CD4-positive, alpha-beta T cell treated with Interleukin-4 for 1 hour (primary cell): ENCODE data around the gene B4GALT2.

Experiments used
- DNase-seq, 2 donors: peaks; one replicate each; pipeline ENCODE4 v3.0.0-alpha.2; 2020 to 2022

B4GALT2 gene

DNA sequence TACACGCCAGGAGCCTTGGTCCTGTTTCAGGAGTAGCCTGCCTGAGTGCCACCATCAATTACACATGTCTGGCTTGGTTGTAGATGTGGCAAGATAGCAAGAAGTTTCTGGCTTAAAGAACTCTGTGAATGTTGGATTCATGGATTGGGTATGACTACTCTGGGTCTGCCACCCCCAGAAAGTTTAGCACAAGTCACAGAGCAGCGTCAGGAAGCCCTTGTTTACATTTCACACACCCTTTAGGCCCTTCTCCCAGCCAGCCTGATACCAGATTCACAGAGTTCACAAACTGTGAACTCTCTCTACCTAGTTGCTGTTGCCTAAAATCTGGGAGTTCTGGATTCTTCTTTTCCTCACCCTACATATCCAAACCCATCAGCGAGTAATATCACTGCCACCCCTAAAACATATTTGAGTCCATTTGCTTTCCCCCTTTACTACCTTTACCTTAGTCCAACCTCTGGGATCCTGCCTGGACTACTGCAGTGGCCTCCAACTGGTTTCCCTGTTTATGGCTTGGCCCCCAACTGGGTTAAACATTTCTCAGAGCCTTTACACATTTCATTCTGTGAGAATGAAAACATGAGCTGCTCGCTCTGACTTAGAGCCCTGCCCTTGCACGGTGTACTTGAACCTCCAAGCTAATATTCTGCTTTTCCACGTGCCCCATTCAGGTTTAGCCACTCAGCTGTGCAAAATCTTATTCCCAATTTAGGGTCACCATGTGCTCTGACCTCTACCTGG is 8.3 kb downstream of the B4GALT2 start:
- no peak for DNase-seq

DNA sequence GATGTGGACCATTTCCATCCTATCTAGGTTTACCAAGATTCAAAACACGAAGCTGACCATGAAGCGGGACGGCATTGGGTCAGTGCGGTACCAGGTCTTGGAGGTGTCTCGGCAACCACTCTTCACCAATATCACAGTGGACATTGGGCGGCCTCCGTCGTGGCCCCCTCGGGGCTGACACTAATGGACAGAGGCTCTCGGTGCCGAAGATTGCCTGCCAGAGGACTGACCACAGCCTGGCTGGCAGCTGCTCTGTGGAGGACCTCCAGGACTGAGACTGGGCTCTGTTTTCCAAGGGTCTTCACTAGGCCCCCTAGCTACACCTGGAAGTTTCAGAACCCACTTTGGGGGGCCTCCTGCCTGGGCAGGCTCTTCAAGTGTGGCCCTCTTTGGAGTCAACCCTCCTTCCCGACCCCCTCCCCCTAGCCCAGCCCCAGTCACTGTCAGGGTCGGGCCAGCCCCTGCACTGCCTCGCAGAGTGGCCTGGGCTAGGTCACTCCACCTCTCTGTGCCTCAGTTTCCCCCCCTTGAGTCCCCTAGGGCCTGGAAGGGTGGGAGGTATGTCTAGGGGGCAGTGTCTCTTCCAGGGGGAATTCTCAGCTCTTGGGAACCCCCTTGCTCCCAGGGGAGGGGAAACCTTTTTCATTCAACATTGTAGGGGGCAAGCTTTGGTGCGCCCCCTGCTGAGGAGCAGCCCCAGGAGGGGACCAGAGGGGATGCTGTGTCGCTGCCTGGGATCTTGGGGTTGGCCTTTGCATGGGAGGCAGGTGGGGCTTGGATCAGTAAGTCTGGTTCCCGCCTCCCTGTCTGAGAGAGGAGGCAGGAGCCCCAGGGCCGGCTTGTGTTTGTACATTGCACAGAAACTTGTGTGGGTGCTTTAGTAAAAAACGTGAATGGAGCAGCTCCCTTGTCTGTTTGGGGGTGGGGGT is 11.5 kb downstream of the B4GALT2 start:
- DNase-seq: no peak

DNA sequence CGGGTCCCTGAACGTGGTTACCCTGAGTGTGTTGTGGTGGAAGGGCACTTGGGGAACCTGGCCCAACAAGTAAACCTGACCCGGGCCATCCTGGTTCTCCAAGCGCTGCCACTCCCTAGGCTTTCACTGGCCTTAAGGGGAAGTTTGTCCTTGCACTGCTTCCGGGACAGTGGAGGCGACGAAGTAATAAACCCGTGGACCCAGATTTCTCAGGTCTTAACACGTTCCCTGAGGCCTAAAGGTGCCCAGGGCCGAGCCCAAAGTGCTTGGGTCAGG is 12.1 kb downstream of the B4GALT2 start:
- DNase-seq: no peak

DNA sequence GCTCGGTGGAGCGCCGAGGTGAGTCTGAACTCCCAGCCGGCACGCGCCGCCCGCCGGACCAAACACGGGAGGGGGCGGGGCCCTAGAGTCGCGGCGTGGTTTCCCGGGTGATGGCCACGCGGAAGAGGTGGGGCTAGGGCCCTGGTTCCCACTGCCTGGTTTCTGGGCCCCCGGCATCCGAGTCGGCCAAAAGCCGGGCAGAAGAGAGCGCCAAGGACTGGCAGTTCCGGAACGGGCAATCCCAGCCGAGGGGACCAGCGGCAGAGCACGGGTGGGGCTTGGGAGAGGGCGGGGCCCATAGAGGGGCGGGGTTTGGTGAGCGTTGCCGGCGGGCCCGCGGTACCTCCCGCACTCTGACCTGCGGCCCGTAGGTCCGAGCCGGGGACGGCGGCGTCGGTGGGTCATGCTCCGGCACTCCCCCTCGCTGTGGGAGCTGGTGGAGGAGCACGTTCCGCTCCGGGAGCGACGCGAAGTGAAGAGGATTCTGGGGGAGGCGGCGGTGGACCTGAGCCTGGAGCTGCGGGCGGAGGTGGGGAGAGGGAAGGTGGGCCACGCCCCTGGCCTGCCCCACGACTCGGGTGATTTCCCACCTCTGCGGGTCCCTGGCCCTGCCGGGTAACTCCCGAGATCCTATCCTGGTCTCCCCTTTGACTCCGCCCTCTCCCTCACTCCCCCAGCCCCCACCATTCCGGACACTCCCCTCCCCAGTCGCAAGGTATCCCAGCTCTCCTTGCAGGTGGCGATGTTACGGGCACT is 12.6 kb downstream of the B4GALT2 start, which contains the start of gene CCDC24:
CCDC24 (plus strand) TSS at position 124 of the 756 bp plus-strand sequence; CDS start at position 404, 280 bp downstream.
- DNase-seq: peak; percentile 74 to 80

- no peak for DNase-seq
Measured at GRCh38 chr1:43992232-43992995, 13.4 kb downstream of the B4GALT2 start.

- no peak for DNase-seq
Measured at GRCh38 chr1:43993206-43993914, 14.3 kb downstream of the B4GALT2 start.

GRCh38 chr1:43994071-43994470 is 15.1 kb downstream of the B4GALT2 start:
- DNase-seq: no peak

DNA sequence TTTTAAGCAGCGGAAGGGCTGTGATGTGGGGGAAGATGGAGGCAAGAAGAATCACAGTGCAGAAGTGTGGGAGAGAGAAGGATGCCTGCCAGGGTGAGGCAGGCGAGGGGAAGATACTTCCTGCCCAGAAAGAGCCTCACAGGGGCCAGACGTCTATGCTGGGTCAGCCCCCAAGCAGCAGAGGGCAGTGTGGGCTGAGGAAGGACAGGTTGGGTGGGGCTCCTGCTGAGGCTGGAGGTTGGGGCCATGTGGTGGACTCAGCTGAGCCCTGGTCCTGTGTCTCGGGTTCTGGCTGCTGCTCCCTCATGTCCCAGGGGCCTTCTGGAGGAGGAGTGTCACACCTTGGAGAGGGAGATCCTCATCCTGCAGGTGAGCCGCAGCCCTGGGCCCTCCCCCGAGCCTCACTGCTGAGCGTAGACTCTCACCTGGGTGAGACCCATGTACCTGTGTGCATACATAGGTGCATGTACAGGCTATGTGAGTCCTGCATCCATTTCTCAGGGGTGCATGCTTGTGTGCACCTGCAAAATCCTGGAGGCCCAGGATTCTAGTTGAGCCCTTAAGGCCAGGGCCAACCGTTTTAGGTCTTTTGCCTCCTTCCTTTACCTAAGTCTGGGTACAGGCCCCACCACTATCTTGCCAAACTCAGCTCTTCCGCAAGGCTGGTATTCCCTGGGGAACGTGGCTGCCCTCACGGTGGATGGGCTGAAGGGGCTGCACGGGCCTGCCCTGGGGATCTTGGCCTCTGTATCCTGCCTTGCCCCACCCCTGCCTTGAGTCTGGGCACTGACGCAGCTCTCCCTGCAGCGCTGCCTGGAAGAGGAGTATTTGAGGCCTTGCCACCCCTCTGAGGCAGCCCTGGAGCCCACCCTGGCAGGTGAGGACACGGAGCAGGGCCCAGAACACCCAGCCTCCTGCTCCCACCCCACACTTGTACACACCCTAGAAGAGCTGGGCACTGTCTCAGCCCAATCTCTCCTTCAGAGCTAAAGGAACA is 16.1 kb downstream of the B4GALT2 start:
- no peak for DNase-seq

DNA sequence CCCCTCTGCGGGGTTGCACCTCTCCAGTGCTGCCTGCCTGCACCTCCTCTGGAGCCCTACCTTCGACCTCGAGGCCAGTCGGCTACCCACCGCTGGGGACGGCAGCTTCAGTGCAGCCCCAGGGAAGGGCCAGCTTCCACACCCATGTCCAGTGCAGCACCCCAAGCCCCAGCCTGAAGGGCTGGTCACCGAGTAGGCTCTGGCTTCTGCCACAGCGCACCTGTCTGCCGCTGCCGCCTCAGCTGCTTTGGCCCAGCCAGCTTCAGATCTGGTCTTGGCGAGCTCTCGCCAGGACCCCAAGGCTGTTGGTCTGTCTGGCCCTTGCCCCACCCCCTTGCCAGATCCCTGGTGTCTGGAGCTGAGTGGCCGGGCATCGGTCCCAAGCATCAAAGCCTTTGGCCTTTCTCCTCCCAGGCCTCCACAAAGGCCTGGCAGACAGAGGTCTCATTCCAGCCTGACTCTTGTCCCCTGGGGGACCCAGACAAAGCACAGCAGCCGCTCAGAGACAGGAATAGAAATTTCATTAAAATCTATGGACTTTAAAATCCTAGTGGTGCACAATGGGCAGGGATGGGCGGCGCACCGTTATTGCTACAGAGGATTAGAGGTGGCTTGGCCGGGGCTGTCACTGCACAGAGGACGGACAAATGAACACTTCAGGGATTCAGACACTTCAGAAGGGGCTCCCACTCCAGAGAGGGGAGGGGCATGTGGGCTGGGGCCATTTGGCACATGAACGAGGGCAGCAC is 17.1 kb downstream of the B4GALT2 start:
- DNase-seq: no peak

DNA sequence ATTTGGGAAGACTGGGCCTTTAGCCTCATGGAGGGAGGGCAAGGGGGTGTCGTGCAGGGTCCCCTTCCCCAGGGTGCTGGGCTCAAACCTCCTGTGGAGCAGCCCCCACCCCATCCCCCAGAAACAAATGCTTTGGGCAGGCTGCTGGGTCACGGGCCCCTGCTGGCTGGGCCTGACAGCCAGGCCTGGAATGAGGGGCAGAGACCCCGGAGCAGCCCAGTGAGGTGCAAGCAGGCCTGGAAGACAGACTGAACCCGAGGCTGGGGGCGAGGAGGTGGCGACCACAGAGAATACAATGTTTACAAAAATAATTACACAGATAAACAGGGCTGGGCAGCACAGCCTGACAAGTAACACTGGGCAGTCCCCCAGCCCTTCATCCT is 17.7 kb downstream of the B4GALT2 start:
- no peak for DNase-seq

DNA sequence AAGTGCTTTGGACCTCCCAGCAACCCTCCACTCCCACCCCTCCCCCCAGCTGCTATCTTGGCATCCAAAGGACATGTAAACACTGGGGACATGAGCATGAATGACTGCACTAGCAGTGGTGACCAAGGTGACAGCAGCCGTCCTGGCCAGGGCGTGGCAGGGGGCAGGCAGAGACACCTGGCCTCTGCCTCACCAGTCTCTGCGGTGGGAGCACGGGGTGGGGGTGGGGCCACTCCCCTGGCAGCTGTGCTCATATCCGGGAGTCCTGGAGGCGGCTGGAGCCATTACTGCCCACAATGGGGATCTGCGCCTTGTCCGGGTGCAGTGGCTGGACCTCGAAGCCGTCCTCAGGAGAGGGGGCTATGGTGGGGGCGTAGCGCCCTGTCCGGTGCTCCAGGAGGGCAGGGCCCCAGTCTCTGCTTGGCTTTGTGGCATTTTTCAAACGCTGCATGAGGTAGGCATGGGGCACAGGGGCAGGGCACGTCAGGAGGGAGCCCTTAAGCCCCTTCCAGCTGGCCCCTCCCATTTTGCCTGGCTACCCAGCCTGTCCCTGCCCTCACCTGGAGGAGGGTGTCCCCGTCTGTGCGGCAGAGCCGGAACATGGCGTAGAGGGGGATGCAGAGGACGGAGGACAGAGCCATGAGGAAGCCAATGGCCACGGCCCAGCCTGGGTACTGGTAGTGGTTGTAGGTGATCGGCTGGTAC is 18.4 kb downstream of the B4GALT2 start:
- DNase-seq: no peak

DNA sequence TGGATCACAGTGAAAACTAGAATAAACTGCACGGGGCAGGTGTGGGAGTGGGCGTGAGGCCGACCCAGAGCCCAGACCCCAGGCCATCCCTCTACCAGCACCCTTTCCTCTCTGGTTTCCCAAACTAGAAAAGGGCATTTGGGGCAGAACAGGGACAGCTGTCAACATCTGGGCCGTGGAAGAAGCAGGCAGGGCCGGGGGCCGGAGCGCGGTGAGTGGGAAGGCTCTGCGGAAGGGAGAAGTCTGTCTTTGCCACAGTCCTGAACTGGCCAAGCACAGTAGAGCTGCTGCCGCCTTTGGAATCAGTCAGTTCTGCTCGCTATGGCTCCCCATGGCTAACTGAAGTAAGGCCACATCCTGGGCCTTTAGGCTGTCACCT is 19.0 kb downstream of the B4GALT2 start:
- DNase-seq: no peak

DNA sequence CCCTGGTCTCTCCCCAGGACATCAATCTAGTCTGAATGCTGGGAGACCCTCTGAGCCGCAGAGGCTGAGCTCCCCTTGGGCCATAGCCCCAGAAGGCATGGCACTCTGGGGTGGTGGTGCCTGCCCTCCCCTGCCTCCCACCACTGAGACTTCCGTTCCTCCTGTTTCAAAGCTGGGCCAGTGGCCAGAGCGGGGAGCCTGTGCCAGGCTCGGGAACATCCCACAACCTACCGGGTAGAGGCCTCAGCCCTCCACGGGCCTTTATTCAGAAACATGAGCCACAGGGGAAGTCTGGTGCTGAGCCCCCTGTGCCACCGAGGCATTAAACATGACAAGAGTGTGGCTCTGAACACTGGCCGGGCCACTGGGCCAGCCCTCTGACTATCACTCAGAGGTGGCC is 20.4 kb downstream of the B4GALT2 start:
- no peak for DNase-seq

DNA sequence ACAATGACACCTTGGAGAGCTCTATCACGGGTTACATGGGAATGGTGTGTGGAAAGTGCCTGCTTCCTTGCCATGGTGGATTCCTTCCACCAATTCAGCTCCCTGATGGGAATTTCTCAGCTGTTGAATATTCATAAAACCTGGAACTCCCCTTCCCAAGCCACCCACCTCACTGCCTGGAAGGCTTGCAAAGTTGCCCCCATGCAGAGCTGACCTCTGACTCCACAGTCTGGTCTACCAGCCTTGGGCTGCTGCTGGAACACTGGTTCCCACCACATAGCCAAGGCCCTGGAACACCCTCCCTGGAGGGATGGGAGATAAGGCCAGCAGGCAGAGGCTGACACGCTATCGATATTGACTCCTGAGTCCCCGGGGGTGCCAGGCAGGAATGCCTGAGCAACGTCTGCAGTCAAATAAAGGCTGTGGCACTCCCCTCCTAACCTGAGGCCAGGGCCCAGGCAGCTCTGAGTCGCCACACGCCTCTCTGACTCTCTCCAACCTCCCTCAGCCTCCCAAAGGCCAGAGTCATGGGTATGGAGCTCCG is 21.2 kb downstream of the B4GALT2 start:
- no peak for DNase-seq

DNA sequence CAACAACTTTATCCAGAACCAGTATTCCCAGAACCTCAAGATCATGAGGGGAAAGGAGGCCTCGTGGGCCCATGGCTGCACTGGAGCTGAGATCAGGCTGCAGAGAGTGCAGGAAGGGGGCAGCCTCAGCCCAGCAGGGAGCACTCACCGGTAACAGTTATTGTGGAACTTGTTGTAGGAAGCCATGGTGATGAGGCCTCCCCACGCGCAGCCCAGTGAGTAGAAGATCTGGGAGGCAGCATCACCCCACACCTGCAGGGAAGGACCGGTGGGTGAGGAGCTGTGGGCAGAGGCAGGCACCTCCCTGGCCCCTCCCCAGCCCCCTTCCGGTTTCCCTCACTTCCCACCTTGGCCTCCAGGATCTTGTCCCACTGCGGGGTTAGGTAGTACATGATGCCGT is 23.2 kb downstream of the B4GALT2 start:
- no peak for DNase-seq

DNA sequence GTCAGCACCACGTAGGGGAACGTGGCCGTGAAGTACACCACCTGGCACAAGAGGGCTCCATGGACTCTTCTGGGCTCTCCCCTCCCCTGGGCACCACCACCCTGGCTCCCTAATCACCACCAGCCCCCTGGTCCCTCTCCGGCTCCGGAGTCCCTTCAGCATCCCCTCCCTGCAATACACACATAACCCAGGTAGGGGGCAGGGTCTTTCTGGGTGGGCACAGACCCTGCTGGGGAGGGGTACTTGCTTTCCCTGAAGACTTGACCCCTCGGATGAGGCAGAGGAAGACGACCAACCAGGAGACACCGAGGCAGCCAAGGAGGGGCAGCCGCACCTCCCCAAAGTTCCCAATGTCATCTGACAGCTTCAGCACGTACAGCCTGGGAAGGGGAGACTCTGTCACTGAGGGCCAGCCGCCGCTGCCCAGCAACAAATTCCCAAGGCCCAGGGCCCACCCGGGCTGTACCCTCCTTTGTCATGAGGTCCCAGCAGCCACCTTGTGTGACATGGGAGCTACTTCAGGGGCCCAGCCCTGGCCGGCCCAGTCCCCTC is 23.7 kb downstream of the B4GALT2 start:
- no peak for DNase-seq

DNA sequence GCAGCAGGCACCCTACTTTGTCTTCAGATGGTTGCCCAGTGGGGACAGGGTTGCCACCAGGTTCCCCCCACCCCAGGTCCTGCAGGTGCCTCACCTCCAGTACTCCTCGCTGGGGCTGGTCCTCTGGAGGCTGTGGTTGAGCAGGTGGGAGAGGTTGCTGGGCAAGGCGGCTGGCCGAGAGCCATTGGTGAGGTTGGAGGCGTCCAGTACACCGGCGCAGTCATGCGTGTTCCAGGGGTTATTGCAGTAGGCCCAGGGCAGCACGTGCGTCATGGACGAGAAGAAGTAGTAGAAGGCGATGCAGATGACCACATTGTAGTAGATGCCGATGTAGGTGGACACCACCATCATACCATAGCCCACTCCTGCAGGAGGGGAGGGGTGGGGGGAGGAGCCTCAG is 29.2 kb downstream of the B4GALT2 start:
- no peak for DNase-seq

DNA sequence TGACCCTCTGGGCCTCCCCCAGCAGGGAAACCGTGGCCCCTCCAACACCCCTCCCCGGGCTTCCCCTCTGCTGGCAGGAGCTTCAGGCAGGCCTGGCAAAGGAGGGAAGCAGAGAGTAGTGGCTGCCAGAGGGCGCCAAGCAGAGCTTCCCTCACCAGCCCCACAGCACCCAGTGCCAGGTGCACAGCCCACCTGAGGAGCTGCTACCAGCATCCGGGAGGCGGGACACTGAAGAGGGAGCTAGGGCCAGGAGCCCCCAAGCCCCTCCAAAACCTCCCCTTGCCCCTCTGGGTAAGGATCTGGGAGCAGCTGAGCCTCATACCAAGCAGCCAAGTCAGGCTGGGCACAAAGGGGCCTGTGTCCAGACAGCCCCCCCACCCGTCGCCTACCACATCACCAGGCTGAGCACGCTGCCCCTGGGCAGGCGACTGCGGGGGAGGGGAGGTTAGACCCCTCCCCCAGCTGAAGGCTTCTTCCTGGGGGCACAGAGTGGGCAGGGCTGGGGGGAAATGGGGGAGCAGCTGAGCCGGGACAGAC is 32.0 kb downstream of the B4GALT2 start:
- DNase-seq: no peak

DNA sequence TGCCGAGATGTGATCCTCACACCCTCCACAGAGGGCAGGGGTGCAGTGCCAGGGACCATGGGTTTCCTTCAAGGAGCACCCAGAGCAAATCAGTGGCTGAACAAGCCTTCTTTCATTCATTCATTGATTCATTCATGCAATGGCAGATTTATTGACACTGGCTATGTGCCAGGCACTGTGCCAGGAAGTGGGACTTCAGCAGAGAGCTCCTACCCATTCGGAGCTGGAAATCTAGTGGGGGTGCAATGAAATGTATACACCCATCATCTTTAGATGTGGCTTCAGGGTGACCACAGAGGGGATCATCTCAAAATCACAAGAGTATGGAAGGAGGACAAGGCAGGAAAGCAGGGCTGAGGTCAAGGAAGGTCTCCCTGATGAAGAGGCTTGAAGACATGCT is 33.4 kb downstream of the B4GALT2 start:
- DNase-seq: no peak
